ENCODE results near the gene SH3TC1. TPM values are rescaled to one million over a fixed set of nuclear protein-coding genes. Genes with fewer than 3 reads are reported as not detected.
A peak's percentile ranks its signal among the peaks of the same experiment; 100 is the strongest.

The SH3TC1 gene
- polyA plus RNA-seq, 1 donor (not counting 4 experiments of a cell fraction or from before 2014, with no cell fraction given) = 12.3 TPM

DNA sequence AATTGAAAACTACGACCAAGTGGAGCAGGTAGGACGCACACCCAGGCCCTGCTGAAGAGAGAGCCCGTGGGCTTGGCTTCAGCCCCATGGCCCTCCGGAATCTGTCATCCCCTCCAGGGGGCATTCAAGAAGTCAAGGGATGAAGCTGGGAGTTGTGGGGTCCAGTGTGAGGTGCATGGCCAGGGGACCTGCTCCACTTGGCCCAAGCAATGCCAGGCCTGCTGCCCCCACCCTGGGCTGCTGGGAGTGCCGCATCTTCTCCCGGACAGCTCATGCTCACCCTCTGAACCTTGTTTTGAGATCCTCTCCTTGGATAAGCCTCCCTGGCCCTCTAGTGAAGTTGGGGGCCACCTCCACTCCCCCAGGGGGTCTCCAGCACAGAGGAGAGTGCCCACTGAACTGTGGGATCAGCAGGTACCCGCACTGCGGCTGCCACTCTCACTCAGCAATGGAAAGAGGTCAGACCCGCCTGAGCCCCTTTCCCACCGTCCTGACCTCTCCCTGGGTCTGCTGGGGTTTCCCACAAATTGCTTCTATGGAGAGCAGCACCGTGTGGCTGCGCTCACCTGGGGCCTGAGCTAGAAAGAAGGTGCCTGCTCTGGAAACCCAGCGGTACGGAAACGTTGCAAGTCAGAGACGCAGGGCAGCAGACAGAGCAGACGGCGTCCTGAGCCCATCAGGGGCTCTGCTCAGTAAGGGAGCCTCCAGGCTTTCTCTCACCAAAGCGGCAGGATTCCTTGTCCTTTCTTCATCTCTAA is 35.5 kb upstream of the SH3TC1 start:
- no peaks in the 10 kb centered on the region for H3K9me1 ChIP-seq (ENCODE audit: control insufficient read depth, extremely low read depth, insufficient read depth, low read length)
- DNase-seq (ENCODE audit: low read depth, low spot score) (no peak), FAIRE-seq (no peak)
- H3K9me3 ChIP-seq (ENCODE audit: control insufficient read depth, low read depth, low read length) = peaks cover 4% of the 10 kb centered on the region
- H3K36me3 ChIP-seq (ENCODE audit: control insufficient read depth in 2 of 2, extremely low read depth in 1 of 2, insufficient read depth in 2 of 2, low read length in 2 of 2) = no peaks in the 10 kb centered on the region
- TF ChIP-seq EZH2 (IDR thresholded peaks at IDR 0.05; ENCODE audit: low read length) = no peak
- TF ChIP-seq, protein P1, sequence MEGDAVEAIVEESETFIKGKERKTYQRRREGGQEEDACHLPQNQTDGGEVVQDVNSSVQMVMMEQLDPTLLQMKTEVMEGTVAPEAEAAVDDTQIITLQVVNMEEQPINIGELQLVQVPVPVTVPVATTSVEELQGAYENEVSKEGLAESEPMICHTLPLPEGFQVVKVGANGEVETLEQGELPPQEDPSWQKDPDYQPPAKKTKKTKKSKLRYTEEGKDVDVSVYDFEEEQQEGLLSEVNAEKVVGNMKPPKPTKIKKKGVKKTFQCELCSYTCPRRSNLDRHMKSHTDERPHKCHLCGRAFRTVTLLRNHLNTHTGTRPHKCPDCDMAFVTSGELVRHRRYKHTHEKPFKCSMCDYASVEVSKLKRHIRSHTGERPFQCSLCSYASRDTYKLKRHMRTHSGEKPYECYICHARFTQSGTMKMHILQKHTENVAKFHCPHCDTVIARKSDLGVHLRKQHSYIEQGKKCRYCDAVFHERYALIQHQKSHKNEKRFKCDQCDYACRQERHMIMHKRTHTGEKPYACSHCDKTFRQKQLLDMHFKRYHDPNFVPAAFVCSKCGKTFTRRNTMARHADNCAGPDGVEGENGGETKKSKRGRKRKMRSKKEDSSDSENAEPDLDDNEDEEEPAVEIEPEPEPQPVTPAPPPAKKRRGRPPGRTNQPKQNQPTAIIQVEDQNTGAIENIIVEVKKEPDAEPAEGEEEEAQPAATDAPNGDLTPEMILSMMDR (optimal IDR thresholded peaks at IDR 0.05 in 1 of 3, IDR thresholded peaks at IDR 0.05 in 1 of 3, conservative IDR thresholded peaks at IDR 0.05 in 1 of 3; ENCODE audit: extremely low read depth in 1 of 3, insufficient read depth in 2 of 3, low read length in 3 of 3) = no peak
- no peaks in the 10 kb centered on the region for H3K27me3 ChIP-seq (ENCODE audit: control insufficient read depth, extremely low read depth, insufficient read depth, low read length)
- H3K4me1 ChIP-seq (ENCODE audit: control insufficient read depth, extremely low read depth, insufficient read depth, low read length) = peaks cover 26% of the 10 kb centered on the region
- peak overlapping the region; percentile 65 for H3K9ac ChIP-seq (ENCODE audit: control insufficient read depth, extremely low read depth, insufficient read depth, low read length)
- peak overlapping the region; percentile 68 for H3K27ac ChIP-seq (ENCODE audit: control insufficient read depth, insufficient read depth, low read length)
- peak overlapping the region in 1 of 3 experiments; percentile 11 for H3K4me3 ChIP-seq (ENCODE audit: control insufficient read depth in 2 of 3, extremely low read depth in 1 of 3, insufficient read depth in 2 of 3, low read depth in 1 of 3, low read length in 3 of 3)
- no peak overlapping the region for H2AFZ ChIP-seq (ENCODE audit: control insufficient read depth, low read length)
- H3K4me2 ChIP-seq (ENCODE audit: control insufficient read depth, extremely low read depth, insufficient read depth, low read depth, low read length) = peak overlapping the region; percentile 80
- no peaks in the 10 kb centered on the region for H4K20me1 ChIP-seq (ENCODE audit: control insufficient read depth, extremely low read depth, insufficient read depth, low read length)
- dilution Hi-C loops (cut with MboI; ENCODE audit: extremely low pct_ligation_motif_present, low sequenced_read_pairs) = no loop called here
- H3K79me2 ChIP-seq (ENCODE audit: control insufficient read depth, insufficient read depth, low read length) = no peaks in the 10 kb centered on the region

DNA sequence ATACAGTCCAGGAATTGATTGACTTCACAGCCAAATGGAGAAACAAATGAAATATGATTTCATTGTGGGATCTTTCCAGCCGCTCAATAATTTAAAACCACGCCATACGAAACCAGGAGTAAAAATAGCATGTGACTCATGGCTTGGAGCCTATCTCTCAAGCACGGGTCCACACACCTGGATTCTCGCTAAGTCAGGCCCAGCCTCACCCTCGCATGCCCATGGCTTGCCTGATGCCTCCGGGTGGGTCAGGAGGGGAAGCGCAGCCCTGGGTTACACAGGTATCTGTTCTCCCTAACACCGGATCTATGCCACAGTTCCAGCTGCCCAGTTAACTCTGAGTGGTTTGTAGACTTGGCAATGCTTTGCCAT is 34.9 kb upstream of the SH3TC1 start:
- peaks cover 4% of the 10 kb centered on the region for H3K9me3 ChIP-seq (ENCODE audit: control insufficient read depth, low read depth, low read length)
- peak overlapping the region; percentile 80 for H3K4me2 ChIP-seq (ENCODE audit: control insufficient read depth, extremely low read depth, insufficient read depth, low read depth, low read length)
- no peak overlapping the region for H2AFZ ChIP-seq (ENCODE audit: control insufficient read depth, low read length)
- peak overlapping the region in 1 of 3 experiments; percentile 11 for H3K4me3 ChIP-seq (ENCODE audit: control insufficient read depth in 2 of 3, extremely low read depth in 1 of 3, insufficient read depth in 2 of 3, low read depth in 1 of 3, low read length in 3 of 3)
- dilution Hi-C loops (cut with MboI; ENCODE audit: extremely low pct_ligation_motif_present, low sequenced_read_pairs) = no loop called here
- peak overlapping the region; percentile 68 for H3K27ac ChIP-seq (ENCODE audit: control insufficient read depth, insufficient read depth, low read length)
- no peaks in the 10 kb centered on the region for H3K9me1 ChIP-seq (ENCODE audit: control insufficient read depth, extremely low read depth, insufficient read depth, low read length)
- FAIRE-seq = peak; percentile 94
- H3K36me3 ChIP-seq (ENCODE audit: control insufficient read depth in 2 of 2, extremely low read depth in 1 of 2, insufficient read depth in 2 of 2, low read length in 2 of 2) = no peaks in the 10 kb centered on the region
- peak overlapping the region; percentile 65 for H3K9ac ChIP-seq (ENCODE audit: control insufficient read depth, extremely low read depth, insufficient read depth, low read length)
- DNase-seq (ENCODE audit: low read depth, low spot score) = no peak
- TF ChIP-seq EZH2 (IDR thresholded peaks at IDR 0.05; ENCODE audit: low read length) = no peak
- TF ChIP-seq, protein P1 (optimal IDR thresholded peaks at IDR 0.05 in 1 of 3, IDR thresholded peaks at IDR 0.05 in 1 of 3, conservative IDR thresholded peaks at IDR 0.05 in 1 of 3; ENCODE audit: extremely low read depth in 1 of 3, insufficient read depth in 2 of 3, low read length in 3 of 3) = no peak
- H3K4me1 ChIP-seq (ENCODE audit: control insufficient read depth, extremely low read depth, insufficient read depth, low read length) = peaks cover 26% of the 10 kb centered on the region
- H3K27me3 ChIP-seq (ENCODE audit: control insufficient read depth, extremely low read depth, insufficient read depth, low read length) = no peaks in the 10 kb centered on the region
- no peaks in the 10 kb centered on the region for H4K20me1 ChIP-seq (ENCODE audit: control insufficient read depth, extremely low read depth, insufficient read depth, low read length)
- no peaks in the 10 kb centered on the region for H3K79me2 ChIP-seq (ENCODE audit: control insufficient read depth, insufficient read depth, low read length)

All from keratinocyte (primary cell).